ENCODE data around the gene SORCS3.

Gene SORCS3

DNA sequence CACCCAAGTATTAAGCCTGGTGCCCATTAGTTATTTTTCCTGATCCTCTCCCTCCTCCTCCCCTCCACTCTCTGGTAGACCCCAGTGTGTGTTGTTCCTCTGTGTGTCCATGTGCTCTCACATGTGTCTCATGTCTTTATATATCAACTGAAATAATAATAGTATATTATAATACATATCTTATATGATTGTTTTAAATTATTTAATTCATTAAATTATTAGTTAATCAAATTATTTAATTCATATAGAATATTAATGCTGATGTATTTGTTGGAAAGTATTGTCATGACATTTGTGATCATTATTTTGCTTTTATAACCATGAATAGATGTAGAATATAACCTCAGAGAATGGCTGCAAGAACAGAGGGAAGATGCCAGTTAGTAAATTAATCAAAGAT lies 647.5 kb downstream of the SORCS3 start:
- no peak overlapping the region for H3K27ac ChIP-seq
- ChIA-PET CTCF (no interaction called here), POLR2A (ENCODE audit: low non-redundant PET) (no interaction called here)
- TF ChIP-seq, protein P1, sequence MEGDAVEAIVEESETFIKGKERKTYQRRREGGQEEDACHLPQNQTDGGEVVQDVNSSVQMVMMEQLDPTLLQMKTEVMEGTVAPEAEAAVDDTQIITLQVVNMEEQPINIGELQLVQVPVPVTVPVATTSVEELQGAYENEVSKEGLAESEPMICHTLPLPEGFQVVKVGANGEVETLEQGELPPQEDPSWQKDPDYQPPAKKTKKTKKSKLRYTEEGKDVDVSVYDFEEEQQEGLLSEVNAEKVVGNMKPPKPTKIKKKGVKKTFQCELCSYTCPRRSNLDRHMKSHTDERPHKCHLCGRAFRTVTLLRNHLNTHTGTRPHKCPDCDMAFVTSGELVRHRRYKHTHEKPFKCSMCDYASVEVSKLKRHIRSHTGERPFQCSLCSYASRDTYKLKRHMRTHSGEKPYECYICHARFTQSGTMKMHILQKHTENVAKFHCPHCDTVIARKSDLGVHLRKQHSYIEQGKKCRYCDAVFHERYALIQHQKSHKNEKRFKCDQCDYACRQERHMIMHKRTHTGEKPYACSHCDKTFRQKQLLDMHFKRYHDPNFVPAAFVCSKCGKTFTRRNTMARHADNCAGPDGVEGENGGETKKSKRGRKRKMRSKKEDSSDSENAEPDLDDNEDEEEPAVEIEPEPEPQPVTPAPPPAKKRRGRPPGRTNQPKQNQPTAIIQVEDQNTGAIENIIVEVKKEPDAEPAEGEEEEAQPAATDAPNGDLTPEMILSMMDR (conservative IDR thresholded peaks at IDR 0.05; ENCODE audit: low read depth), result no peak
- DNase-seq (ENCODE audit: low spot score), result no peak

DNA sequence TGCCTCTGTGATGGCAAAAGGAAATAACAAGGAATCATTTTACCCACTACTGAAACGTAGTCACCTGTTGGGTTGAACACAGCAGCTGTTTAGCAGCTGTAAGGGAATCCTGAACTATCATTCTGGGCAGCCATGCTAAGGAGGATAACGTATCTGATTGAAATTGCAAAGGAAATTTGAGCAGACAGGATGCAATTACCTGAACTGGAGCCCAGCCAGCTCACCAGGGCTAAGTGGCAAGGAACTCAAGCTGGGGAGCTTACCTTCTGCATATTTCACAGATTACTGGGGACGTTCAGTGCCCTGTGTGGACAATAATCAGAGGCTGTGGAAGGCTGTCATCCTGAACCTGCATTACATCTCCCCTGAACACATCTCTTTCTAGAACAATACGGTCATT lies 650.5 kb downstream of the SORCS3 start:
- TF ChIP-seq, protein P1 (conservative IDR thresholded peaks at IDR 0.05; ENCODE audit: low read depth), result no peak
- ChIA-PET CTCF (no interaction called here), POLR2A (ENCODE audit: low non-redundant PET) (no interaction called here)
- no peak overlapping the region for H3K27ac ChIP-seq
- DNase-seq (ENCODE audit: low spot score), result no peak

DNA sequence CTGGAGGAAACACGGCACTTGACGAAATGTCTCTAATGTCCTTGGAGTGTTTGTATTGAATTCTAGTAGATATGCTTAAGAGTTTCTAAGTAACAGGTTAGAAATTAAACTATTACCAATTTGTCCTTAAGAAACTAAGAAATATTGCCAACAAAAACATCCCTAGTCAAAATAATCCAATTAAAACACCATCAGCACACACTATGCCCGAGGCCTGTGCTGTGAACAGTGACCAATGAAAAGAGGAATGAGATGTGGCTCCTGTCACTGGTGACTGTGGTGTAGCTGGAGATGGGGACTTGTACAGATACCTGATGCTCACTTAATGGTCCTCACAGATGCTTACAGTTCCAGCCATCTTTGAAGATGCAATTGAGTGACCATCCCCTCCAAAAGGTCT lies 651.1 kb downstream of the SORCS3 start:
- CTCF ChIA-PET, result no interaction called here
- TF ChIP-seq, protein P1 (conservative IDR thresholded peaks at IDR 0.05; ENCODE audit: low read depth), result no peak
- DNase-seq (ENCODE audit: low spot score), result no peak
- H3K27ac ChIP-seq, result no peak overlapping the region
- POLR2A ChIA-PET (ENCODE audit: low non-redundant PET), result no interaction called here

All from RWPE1 (cell line).